WTC11 (cell line): Measurements from ENCODE around the gene OSBPL5.

Experiments used
- CREB1 ChIP-seq: sonication (generic); formaldehyde crosslinking; IDR thresholded peaks from 2 replicates; pipeline ENCODE4 v1.8.0; 2023; ENCODE audit warnings: mild to moderate bottlenecking, missing genetic modification reagents
- EMX1 ChIP-seq: fragments of 250-450 bp; sonication (Bioruptor Pico); IDR thresholded peaks from 2 replicates; pipeline ENCODE4 v1.8.0; 2021; ENCODE audit warnings: mild to moderate bottlenecking
- ESRRA ChIP-seq: sonication (generic); formaldehyde crosslinking; IDR thresholded peaks from 2 replicates; pipeline ENCODE4 v1.8.1; 2022; ENCODE audit warnings: mild to moderate bottlenecking, missing genetic modification reagents, borderline replicate concordance
- HMGXB4 ChIP-seq: sonication (generic); formaldehyde crosslinking; IDR thresholded peaks from 2 replicates; pipeline ENCODE4 v1.8.1; 2023; ENCODE audit warnings: mild to moderate bottlenecking, moderate library complexity, missing genetic modification reagents
- IRF2 ChIP-seq: sonication (generic); formaldehyde crosslinking; IDR thresholded peaks from 2 replicates; pipeline ENCODE4 v1.8.0; 2022; ENCODE audit warnings: low read depth, missing genetic modification reagents, borderline replicate concordance
- NFYB ChIP-seq: sonication (generic); formaldehyde crosslinking; conservative IDR thresholded peaks from 2 replicates; pipeline ENCODE4 v1.8.0; 2022; ENCODE audit warnings: low read depth, missing genetic modification reagents
- PRRX2 ChIP-seq: fragments of 250-450 bp; sonication (Bioruptor Pico); IDR thresholded peaks from 2 replicates; pipeline ENCODE4 v1.8.0; 2021; ENCODE audit warnings: mild to moderate bottlenecking
- TEAD4 ChIP-seq: sonication (generic); formaldehyde crosslinking; IDR thresholded peaks from 2 replicates; pipeline ENCODE4 v1.8.0; 2022; ENCODE audit warnings: mild to moderate bottlenecking, missing genetic modification reagents
- ZNF423 ChIP-seq: fragments of 250-450 bp; sonication (Bioruptor Pico); IDR thresholded peaks from 2 replicates; pipeline ENCODE4 v2.1.2; 2022; ENCODE audit warnings: mild to moderate bottlenecking, moderate library complexity
- TF ChIP-seq, protein P1 (sequence below): fragments of 200-600 bp; IDR thresholded peaks from 2 replicates; pipeline ENCODE4 v1.8.0; 2022; ENCODE audit warnings: antibody characterized with exemption
- TF ChIP-seq, protein P2 (sequence below): sonication (generic); formaldehyde crosslinking; IDR thresholded peaks from 2 replicates; pipeline ENCODE4 v1.8.0; 2023; ENCODE audit warnings: missing genetic modification reagents, mild to moderate bottlenecking, borderline replicate concordance

DNA sequence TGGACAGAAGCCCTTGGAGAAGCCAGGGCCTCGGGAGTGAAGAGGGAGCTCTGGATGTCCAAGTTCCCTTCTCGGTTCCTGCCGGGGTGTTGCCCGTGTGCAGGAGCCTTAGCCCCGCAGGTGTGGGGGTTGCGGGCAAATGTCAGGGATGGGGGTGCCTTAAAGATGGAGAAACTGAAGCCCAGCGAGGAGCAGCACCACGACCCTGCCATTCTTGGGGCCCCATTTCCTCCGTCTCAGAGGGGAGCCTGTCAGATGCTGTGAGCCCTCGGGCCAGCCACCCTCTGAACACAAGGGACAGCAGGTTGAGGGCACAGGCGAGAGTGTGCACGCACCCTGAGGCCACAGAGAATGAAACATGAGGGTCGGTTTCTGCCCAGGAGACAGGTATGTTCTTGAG is 6.3 kb downstream of the OSBPL5 start:
- TF ChIP-seq, protein P1, sequence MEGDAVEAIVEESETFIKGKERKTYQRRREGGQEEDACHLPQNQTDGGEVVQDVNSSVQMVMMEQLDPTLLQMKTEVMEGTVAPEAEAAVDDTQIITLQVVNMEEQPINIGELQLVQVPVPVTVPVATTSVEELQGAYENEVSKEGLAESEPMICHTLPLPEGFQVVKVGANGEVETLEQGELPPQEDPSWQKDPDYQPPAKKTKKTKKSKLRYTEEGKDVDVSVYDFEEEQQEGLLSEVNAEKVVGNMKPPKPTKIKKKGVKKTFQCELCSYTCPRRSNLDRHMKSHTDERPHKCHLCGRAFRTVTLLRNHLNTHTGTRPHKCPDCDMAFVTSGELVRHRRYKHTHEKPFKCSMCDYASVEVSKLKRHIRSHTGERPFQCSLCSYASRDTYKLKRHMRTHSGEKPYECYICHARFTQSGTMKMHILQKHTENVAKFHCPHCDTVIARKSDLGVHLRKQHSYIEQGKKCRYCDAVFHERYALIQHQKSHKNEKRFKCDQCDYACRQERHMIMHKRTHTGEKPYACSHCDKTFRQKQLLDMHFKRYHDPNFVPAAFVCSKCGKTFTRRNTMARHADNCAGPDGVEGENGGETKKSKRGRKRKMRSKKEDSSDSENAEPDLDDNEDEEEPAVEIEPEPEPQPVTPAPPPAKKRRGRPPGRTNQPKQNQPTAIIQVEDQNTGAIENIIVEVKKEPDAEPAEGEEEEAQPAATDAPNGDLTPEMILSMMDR: no peak
- TF ChIP-seq ESRRA (CRISPR knock-in tag): no peak
- TF ChIP-seq EMX1: no peak
- no peak for TF ChIP-seq CREB1 (CRISPR knock-in tag)
- TF ChIP-seq NFYB (CRISPR knock-in tag): no peak
- TF ChIP-seq HMGXB4 (CRISPR knock-in tag): no peak
- TF ChIP-seq TEAD4 (CRISPR knock-in tag): no peak
- TF ChIP-seq, protein P2, sequence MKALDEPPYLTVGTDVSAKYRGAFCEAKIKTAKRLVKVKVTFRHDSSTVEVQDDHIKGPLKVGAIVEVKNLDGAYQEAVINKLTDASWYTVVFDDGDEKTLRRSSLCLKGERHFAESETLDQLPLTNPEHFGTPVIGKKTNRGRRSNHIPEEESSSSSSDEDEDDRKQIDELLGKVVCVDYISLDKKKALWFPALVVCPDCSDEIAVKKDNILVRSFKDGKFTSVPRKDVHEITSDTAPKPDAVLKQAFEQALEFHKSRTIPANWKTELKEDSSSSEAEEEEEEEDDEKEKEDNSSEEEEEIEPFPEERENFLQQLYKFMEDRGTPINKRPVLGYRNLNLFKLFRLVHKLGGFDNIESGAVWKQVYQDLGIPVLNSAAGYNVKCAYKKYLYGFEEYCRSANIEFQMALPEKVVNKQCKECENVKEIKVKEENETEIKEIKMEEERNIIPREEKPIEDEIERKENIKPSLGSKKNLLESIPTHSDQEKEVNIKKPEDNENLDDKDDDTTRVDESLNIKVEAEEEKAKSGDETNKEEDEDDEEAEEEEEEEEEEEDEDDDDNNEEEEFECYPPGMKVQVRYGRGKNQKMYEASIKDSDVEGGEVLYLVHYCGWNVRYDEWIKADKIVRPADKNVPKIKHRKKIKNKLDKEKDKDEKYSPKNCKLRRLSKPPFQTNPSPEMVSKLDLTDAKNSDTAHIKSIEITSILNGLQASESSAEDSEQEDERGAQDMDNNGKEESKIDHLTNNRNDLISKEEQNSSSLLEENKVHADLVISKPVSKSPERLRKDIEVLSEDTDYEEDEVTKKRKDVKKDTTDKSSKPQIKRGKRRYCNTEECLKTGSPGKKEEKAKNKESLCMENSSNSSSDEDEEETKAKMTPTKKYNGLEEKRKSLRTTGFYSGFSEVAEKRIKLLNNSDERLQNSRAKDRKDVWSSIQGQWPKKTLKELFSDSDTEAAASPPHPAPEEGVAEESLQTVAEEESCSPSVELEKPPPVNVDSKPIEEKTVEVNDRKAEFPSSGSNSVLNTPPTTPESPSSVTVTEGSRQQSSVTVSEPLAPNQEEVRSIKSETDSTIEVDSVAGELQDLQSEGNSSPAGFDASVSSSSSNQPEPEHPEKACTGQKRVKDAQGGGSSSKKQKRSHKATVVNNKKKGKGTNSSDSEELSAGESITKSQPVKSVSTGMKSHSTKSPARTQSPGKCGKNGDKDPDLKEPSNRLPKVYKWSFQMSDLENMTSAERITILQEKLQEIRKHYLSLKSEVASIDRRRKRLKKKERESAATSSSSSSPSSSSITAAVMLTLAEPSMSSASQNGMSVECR (CRISPR knock-in tag): no peak
- no peak for TF ChIP-seq IRF2 (CRISPR knock-in tag)
- no peak for TF ChIP-seq PRRX2 (CRISPR knock-in tag)
- TF ChIP-seq ZNF423 (CRISPR knock-in tag): no peak
